SK-N-SH (cell line): ENCODE results near the gene NCBP3.

Source experiments
- CHD2 ChIP-seq: fragments of 150-350 bp; IDR thresholded peaks from 2 replicates; pipeline ENCODE4 v1.6.1; 2018; ENCODE audit warnings: low read length; ENCODE audit not compliant: partially characterized antibody
- CTCF ChIP-seq: fragments of 200-600 bp; sonication (generic); IDR thresholded peaks from 2 replicates; pipeline ENCODE4 v1.6.1; 2017; ENCODE audit warnings: antibody characterized with exemption, mild to moderate bottlenecking, moderate library complexity
- EZH2phosphoT487 ChIP-seq: fragments of 200-600 bp; sonication (generic); IDR thresholded peaks from 2 replicates; pipeline ENCODE4 v1.6.1; 2017; ENCODE audit warnings: low read depth, mixed run types, mild to moderate bottlenecking, antibody characterized with exemption, moderate library complexity, borderline replicate concordance
- GATA2 ChIP-seq: sonication (generic); formaldehyde crosslinking; IDR thresholded peaks from 2 replicates; pipeline ENCODE4 v1.5.0; 2020; ENCODE audit warnings: mild to moderate bottlenecking, missing genetic modification reagents
- MAX ChIP-seq: IDR thresholded peaks from 2 replicates; pipeline ENCODE4 v1.4.0; 2012; ENCODE audit warnings: low read depth
- PBX3 ChIP-seq: IDR thresholded peaks from 2 replicates; pipeline ENCODE4; 2012
- POLR2AphosphoS5 ChIP-seq: IDR thresholded peaks from 2 replicates; pipeline ENCODE4 v1.6.1; 2012; ENCODE audit warnings: low read depth, low read length
- RAD21 ChIP-seq: IDR thresholded peaks from 2 replicates; pipeline ENCODE4 v1.6.1; 2012; ENCODE audit warnings: mild to moderate bottlenecking, low read length
- SMC3 ChIP-seq: IDR thresholded peaks from 2 replicates; pipeline ENCODE4 v1.6.1; 2012; ENCODE audit warnings: low read depth, low read length, improper control_type of control experiment

GRCh38 chr17:3895354-3895753 lies 49.3 kb upstream of the NCBP3 start:
- TF ChIP-seq CTCF = no peak
- TF ChIP-seq RAD21 = no peak
- no peak for TF ChIP-seq EZH2phosphoT487
- no peak for TF ChIP-seq GATA2 (CRISPR knock-in tag)
- no peak for TF ChIP-seq SMC3
- TF ChIP-seq POLR2AphosphoS5 = no peak
- TF ChIP-seq MAX = no peak
- no peak for TF ChIP-seq CHD2
- no peak for TF ChIP-seq PBX3
